Transverse colon (tissue), 1 donor: ENCODE data around the gene TCF25.

Experiments used
- EP300 ChIP-seq: sonication (generic); formaldehyde crosslinking; IDR thresholded peaks from one replicate; pipeline ENCODE4 v1.6.1; 2017; ENCODE audit warnings: antibody characterized with exemption, low read depth
- POLR2A ChIP-seq: fragments of 450-650 bp; IDR thresholded peaks from one replicate; pipeline ENCODE4 v1.6.1; 2016; ENCODE audit warnings: antibody characterized with exemption, mild to moderate bottlenecking, moderate library complexity

- TF ChIP-seq EP300 (no peak), POLR2A (no peak)
Measured at GRCh38 chr16:89873972-89874689, 739 bp downstream of the TCF25 start.
